Natural killer cell treated with Interleukin-12 subunit alpha and Interleukin-12 subunit beta and Interleukin-15 and Interleukin-18, amount 100 ng/mL, for 72 hours (primary cell): ENCODE results near the gene IL1RAPL1. TPM values are rescaled to one million over a fixed set of nuclear protein-coding genes. Genes with fewer than 3 reads are reported as not detected.

ENCODE experiments used
- ATAC-seq, 2 donors: fragments of 150-1000 bp; cut with Tn5 transposase in 1 of 2; sonication (Bioruptor Pico), chemical (Tn5 transposase) in 1 of 2; 2 replicates each; pipeline ENCODE4 v1.10.0; 2021
- DNase-seq: peaks from one replicate; pipeline ENCODE4 v3.0.0; 2022; ENCODE audit warnings: low spot score
- H3K27ac Mint-ChIP-seq, 2 donors: 1 replicate in 1 of 2; 2 replicates in 1 of 2; pipeline ENCODE4 v1.8.0; 2022; ENCODE audit warnings: mixed read lengths in 2 of 2, mild to moderate bottlenecking in 1 of 2, moderate library complexity in 1 of 2
- H3K27me3 Mint-ChIP-seq, 2 donors: 1 replicate in 1 of 2; 2 replicates in 1 of 2; pipeline ENCODE4 v1.8.0; 2022; ENCODE audit warnings: mixed read lengths in 2 of 2
- H3K36me3 Mint-ChIP-seq: one replicate; pipeline ENCODE4 v1.8.0; 2022; ENCODE audit warnings: mixed read lengths
- H3K4me1 Mint-ChIP-seq, 2 donors: 1 replicate in 1 of 2; 2 replicates in 1 of 2; pipeline ENCODE4 v1.8.0; 2022; ENCODE audit warnings: low read depth in 2 of 2, mixed read lengths in 2 of 2, mild to moderate bottlenecking in 1 of 2
- H3K4me3 Mint-ChIP-seq: one replicate; pipeline ENCODE4 v1.8.0; 2022; ENCODE audit warnings: mixed read lengths
- H3K9me3 Mint-ChIP-seq: 2 replicates; pipeline ENCODE4 v1.8.0; 2022; ENCODE audit warnings: mixed read lengths
- total RNA-seq, 2 donors: library from RNA; stranded (reverse); gene quantifications; one replicate each; pipeline ENCODE4 v1.2.3, GENCODE V29; 2022

Gene IL1RAPL1
- total RNA-seq, 2 donors from 2014 or later, result not detected

GRCh38 chrX:29580560-29580959 is 993.3 kb downstream of the IL1RAPL1 start:
- no peak overlapping the region for H3K27ac Mint-ChIP-seq
- H3K9me3 Mint-ChIP-seq, result peaks cover 14% of the 10 kb centered on the region
- H3K4me1 Mint-ChIP-seq, result no peaks in the 10 kb centered on the region
- H3K36me3 Mint-ChIP-seq, result no peaks in the 10 kb centered on the region
- peaks cover 0 to under 1% of the 10 kb centered on the region in 2 donors for H3K27me3 Mint-ChIP-seq
- ATAC-seq, result no peak
- H3K4me3 Mint-ChIP-seq, result no peak overlapping the region
- DNase-seq, result no peak

- no peaks in the 10 kb centered on the region for H3K27me3 Mint-ChIP-seq
- H3K4me3 Mint-ChIP-seq, result no peak overlapping the region
- no peak overlapping the region for H3K27ac Mint-ChIP-seq
- DNase-seq (no peak), ATAC-seq (no peak)
- H3K9me3 Mint-ChIP-seq, result peaks cover 14% of the 10 kb centered on the region
- no peaks in the 10 kb centered on the region for H3K36me3 Mint-ChIP-seq
- no peaks in the 10 kb centered on the region for H3K4me1 Mint-ChIP-seq
These were observed 994.0 kb downstream of the IL1RAPL1 start for GRCh38 chrX:29581223-29581622.

- Mint-ChIP-seq H3K4me3 (no peak overlapping the region), H3K4me1 (no peaks in the 10 kb centered on the region), H3K27me3 (no peaks in the 10 kb centered on the region), H3K9me3 (peaks cover 3% of the 10 kb centered on the region), H3K27ac (no peak overlapping the region), H3K36me3 (no peaks in the 10 kb centered on the region)
- no peak for DNase-seq
- no peak for ATAC-seq
These were observed 999.9 kb downstream of the IL1RAPL1 start for GRCh38 chrX:29587107-29587506.

- Mint-ChIP-seq H3K4me1 (no peaks in the 10 kb centered on the region), H3K9me3 (peaks cover 13% of the 10 kb centered on the region), H3K27me3 (no peaks in the 10 kb centered on the region), H3K27ac (no peak overlapping the region), H3K4me3 (no peak overlapping the region), H3K36me3 (no peaks in the 10 kb centered on the region)
- no peak for DNase-seq
- no peak for ATAC-seq
These were observed 1003.7 kb downstream of the IL1RAPL1 start for GRCh38 chrX:29590921-29591320.

- no peaks in the 10 kb centered on the region for H3K36me3 Mint-ChIP-seq
- H3K27ac Mint-ChIP-seq, result no peak overlapping the region
- no peaks in the 10 kb centered on the region for H3K27me3 Mint-ChIP-seq
- H3K4me1 Mint-ChIP-seq, result no peaks in the 10 kb centered on the region
- DNase-seq, result no peak
- no peak overlapping the region for H3K4me3 Mint-ChIP-seq
- no peak for ATAC-seq
- H3K9me3 Mint-ChIP-seq, result peaks cover 10% of the 10 kb centered on the region
These were observed 1017.1 kb downstream of the IL1RAPL1 start for GRCh38 chrX:29604381-29604780.

GRCh38 chrX:29617276-29617675 is 1030.0 kb downstream of the IL1RAPL1 start:
- ATAC-seq, result no peak
- Mint-ChIP-seq H3K27ac (no peak overlapping the region), H3K9me3 (peaks cover 7% of the 10 kb centered on the region), H3K36me3 (no peaks in the 10 kb centered on the region), H3K27me3 (peaks cover 0 to 3% of the 10 kb centered on the region in 2 donors), H3K4me1 (no peaks in the 10 kb centered on the region), H3K4me3 (no peak overlapping the region)
- DNase-seq, result no peak

- Mint-ChIP-seq H3K27me3 (peaks cover 0 to 3% of the 10 kb centered on the region in 2 donors), H3K9me3 (peaks cover 7% of the 10 kb centered on the region), H3K36me3 (no peaks in the 10 kb centered on the region), H3K4me1 (no peaks in the 10 kb centered on the region), H3K4me3 (no peak overlapping the region), H3K27ac (no peak overlapping the region)
- no peak for DNase-seq
- no peak for ATAC-seq
These were observed 1030.5 kb downstream of the IL1RAPL1 start for GRCh38 chrX:29617725-29618124.

GRCh38 chrX:29627833-29628232 is 1040.6 kb downstream of the IL1RAPL1 start:
- DNase-seq, result no peak
- no peak overlapping the region for H3K4me3 Mint-ChIP-seq
- no peak for ATAC-seq
- H3K9me3 Mint-ChIP-seq, result no peaks in the 10 kb centered on the region
- H3K36me3 Mint-ChIP-seq, result no peaks in the 10 kb centered on the region
- no peak overlapping the region for H3K27ac Mint-ChIP-seq
- no peaks in the 10 kb centered on the region for H3K4me1 Mint-ChIP-seq
- no peaks in the 10 kb centered on the region for H3K27me3 Mint-ChIP-seq

- H3K9me3 Mint-ChIP-seq, result peaks cover 6% of the 10 kb centered on the region
- no peaks in the 10 kb centered on the region for H3K27me3 Mint-ChIP-seq
- DNase-seq, result no peak
- H3K4me1 Mint-ChIP-seq, result no peaks in the 10 kb centered on the region
- no peaks in the 10 kb centered on the region for H3K36me3 Mint-ChIP-seq
- ATAC-seq, result no peak
- H3K27ac Mint-ChIP-seq, result no peak overlapping the region
- H3K4me3 Mint-ChIP-seq, result no peak overlapping the region
These were observed 1047.3 kb downstream of the IL1RAPL1 start for GRCh38 chrX:29634516-29634915.

GRCh38 chrX:29636331-29636730 is 1049.1 kb downstream of the IL1RAPL1 start:
- no peak for DNase-seq
- H3K27me3 Mint-ChIP-seq, result no peaks in the 10 kb centered on the region
- no peaks in the 10 kb centered on the region for H3K36me3 Mint-ChIP-seq
- no peak for ATAC-seq
- H3K27ac Mint-ChIP-seq, result no peak overlapping the region
- H3K9me3 Mint-ChIP-seq, result peaks cover 6% of the 10 kb centered on the region
- H3K4me3 Mint-ChIP-seq, result no peak overlapping the region
- no peaks in the 10 kb centered on the region for H3K4me1 Mint-ChIP-seq

GRCh38 chrX:29640106-29640505 is 1052.9 kb downstream of the IL1RAPL1 start:
- ATAC-seq, result no peak
- no peaks in the 10 kb centered on the region for H3K36me3 Mint-ChIP-seq
- peaks cover 2% of the 10 kb centered on the region for H3K9me3 Mint-ChIP-seq
- no peaks in the 10 kb centered on the region for H3K4me1 Mint-ChIP-seq
- no peak for DNase-seq
- H3K4me3 Mint-ChIP-seq, result no peak overlapping the region
- no peaks in the 10 kb centered on the region for H3K27me3 Mint-ChIP-seq
- H3K27ac Mint-ChIP-seq, result no peak overlapping the region

GRCh38 chrX:29641461-29641860 is 1054.2 kb downstream of the IL1RAPL1 start:
- DNase-seq (no peak), ATAC-seq (no peak)
- Mint-ChIP-seq H3K9me3 (peaks cover 2% of the 10 kb centered on the region), H3K36me3 (no peaks in the 10 kb centered on the region), H3K27ac (no peak overlapping the region), H3K4me3 (no peak overlapping the region), H3K4me1 (no peaks in the 10 kb centered on the region), H3K27me3 (no peaks in the 10 kb centered on the region)

GRCh38 chrX:29643181-29643580 is 1055.9 kb downstream of the IL1RAPL1 start:
- Mint-ChIP-seq H3K9me3 (no peaks in the 10 kb centered on the region), H3K4me1 (no peaks in the 10 kb centered on the region), H3K27me3 (no peaks in the 10 kb centered on the region), H3K27ac (no peak overlapping the region), H3K4me3 (no peak overlapping the region), H3K36me3 (no peaks in the 10 kb centered on the region)
- no peak for DNase-seq
- ATAC-seq, result no peak

- no peaks in the 10 kb centered on the region for H3K36me3 Mint-ChIP-seq
- H3K4me1 Mint-ChIP-seq, result no peaks in the 10 kb centered on the region
- peaks cover 7% of the 10 kb centered on the region for H3K9me3 Mint-ChIP-seq
- ATAC-seq (no peak), DNase-seq (no peak)
- no peaks in the 10 kb centered on the region for H3K27me3 Mint-ChIP-seq
- H3K4me3 Mint-ChIP-seq, result no peak overlapping the region
- H3K27ac Mint-ChIP-seq, result no peak overlapping the region
These were observed 1060.9 kb downstream of the IL1RAPL1 start for GRCh38 chrX:29648161-29648560.

- no peaks in the 10 kb centered on the region for H3K36me3 Mint-ChIP-seq
- peaks cover 7% of the 10 kb centered on the region for H3K9me3 Mint-ChIP-seq
- DNase-seq (no peak), ATAC-seq (no peak)
- no peak overlapping the region for H3K4me3 Mint-ChIP-seq
- no peaks in the 10 kb centered on the region for H3K4me1 Mint-ChIP-seq
- no peaks in the 10 kb centered on the region for H3K27me3 Mint-ChIP-seq
- no peak overlapping the region for H3K27ac Mint-ChIP-seq
These were observed 1065.2 kb downstream of the IL1RAPL1 start for GRCh38 chrX:29652484-29652883.
